Inferior parietal cortex (tissue), 1 donor: ENCODE results near the gene ZNF584.

Experiments
- DNase-seq: peaks from one replicate; pipeline ENCODE4 v3.0.0-alpha.2; 2016; ENCODE audit errors: extremely low spot score

ZNF584 gene

GRCh38 chr19:58385891-58386575 is 22.4 kb upstream of the ZNF584 start:
- DNase-seq: no peak

- peak; percentile 100 for DNase-seq
Measured at GRCh38 chr19:58386576-58387337, 21.7 kb upstream of the ZNF584 start, which contains the start of gene RPS5. Gene RPS5 (plus strand): TSS chr19:58387269. CDS start chr19:58388138, 869 bp downstream.

- DNase-seq: no peak
Measured at GRCh38 chr19:58387338-58388174, 20.9 kb upstream of the ZNF584 start.

- DNase-seq: no peak
Measured at GRCh38 chr19:58388175-58388526, 20.3 kb upstream of the ZNF584 start.

DNA sequence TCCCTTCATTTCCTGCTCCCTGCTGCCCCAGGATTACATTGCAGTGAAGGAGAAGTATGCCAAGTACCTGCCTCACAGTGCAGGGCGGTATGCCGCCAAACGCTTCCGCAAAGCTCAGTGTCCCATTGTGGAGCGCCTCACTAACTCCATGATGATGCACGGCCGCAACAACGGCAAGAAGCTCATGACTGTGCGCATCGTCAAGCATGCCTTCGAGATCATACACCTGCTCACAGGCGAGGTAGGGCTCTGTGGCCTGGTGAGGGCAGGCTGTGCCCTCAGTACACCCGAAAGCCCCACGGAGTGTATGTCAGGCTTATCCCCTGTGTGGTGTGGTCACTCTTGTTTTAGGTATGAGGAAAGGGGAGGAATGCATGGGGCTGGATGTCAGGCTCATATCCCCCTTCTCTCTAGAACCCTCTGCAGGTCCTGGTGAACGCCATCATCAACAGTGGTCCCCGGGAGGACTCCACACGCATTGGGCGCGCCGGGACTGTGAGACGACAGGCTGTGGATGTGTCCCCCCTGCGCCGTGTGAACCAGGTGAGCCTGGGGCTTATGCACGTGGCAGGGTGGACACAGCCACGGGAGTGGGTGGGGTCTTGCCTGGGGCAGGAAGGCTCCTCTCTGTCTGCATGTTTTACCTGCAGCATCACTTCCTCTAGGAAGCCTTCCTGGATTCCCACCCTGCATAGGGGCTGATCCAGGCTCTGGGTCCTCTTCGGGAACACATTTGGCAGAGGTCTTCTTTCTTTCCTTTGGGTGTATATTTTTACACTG is 15.3 kb upstream of the ZNF584 start:
- no peak for DNase-seq

DNA sequence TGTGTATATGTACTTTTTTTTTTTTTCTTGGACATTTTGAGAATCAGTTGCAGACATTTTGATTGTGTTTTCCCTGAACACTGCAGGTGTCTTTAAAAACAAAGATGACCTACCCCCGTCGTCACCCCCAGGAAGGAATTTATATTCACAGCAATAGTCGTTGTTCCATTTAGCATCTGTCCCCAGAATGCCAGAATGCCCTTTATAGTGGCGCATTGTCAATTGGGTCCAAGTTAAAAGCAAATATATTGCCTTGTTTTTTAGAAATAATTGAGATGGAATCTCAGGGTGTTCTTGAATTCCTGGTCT is 14.8 kb upstream of the ZNF584 start:
- no peak for DNase-seq

DNA sequence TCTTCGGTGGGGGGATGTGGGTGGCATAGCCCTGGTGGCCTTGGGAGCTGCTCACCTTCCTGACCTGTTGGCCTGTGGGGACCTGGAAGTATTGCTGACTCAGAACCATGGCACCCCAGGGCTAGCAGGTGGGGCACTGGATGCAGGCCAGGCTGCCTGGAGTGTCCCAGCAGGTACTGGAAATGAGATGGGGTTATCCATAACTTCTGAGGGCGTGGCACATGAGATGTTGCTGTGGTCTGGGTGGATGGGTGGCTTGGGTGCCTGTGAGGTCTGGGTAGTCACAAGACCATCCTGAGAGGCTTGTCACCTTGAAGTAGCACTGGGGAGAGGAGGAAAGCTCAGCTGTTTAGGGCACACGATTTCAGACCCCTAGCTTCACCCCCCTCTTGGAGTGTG is 13.6 kb upstream of the ZNF584 start:
- DNase-seq: no peak

- DNase-seq: no peak
Measured at GRCh38 chr19:58395220-58395978, 13.1 kb upstream of the ZNF584 start, which contains the start of gene RNF225. Gene RNF225 (plus strand): TSS chr19:58395656. CDS start chr19:58396090, 434 bp downstream.

DNA sequence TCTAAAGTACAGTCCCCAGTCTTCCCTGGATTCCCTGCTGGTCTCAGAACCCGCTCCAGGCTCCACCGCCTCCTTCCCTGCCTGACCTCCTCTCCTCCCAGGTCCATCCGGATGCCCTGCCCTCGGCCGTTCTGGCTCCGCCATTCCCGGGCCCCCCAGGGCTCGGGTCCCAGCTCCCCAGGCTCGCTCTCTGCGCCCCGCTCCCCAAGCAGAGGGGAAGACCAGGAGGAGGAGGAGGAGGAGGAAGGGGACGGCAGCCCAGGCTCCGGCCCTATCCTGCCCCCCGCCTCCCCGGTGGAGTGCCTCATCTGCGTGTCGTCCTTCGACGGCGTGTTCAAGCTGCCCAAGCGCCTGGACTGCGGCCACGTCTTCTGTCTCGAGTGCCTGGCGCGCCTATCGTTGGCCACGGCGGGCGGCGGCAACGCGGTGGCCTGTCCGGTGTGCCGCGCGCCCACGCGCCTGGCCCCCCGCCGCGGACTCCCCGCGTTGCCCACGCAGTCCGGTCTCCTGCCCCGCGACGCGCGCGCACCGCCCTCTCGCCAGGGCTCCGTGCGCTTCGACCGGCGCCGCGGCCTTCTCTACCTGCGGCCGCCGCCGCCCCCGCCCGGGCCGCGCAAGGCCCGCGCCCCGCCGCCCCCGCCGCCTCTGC is 12.3 kb upstream of the ZNF584 start:
- no peak for DNase-seq

- DNase-seq: no peak
Measured at GRCh38 chr19:58396691-58397532, 11.5 kb upstream of the ZNF584 start.

- DNase-seq: no peak
Measured at GRCh38 chr19:58397533-58398037, 10.9 kb upstream of the ZNF584 start.

GRCh38 chr19:58398087-58398486 is 10.4 kb upstream of the ZNF584 start:
- no peak for DNase-seq

DNA sequence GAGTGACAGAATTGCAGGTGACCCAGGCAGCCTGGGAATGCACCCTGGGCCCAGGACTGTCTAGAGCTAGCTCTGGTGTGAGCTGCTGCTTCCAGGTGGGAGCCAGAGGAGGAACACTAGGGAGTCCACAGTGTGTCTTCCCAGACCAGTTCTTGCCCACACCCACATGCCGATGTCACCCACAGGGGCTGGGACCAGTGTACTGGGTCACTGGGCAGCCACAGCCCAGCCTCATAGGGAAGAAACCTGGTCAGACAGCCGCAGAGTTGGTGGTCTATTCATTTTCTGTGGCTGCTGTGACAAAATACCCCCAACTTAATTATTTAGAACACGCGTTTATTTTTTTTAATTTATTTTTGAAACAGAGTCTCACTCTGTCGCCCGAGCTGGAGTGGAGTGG is 9.9 kb upstream of the ZNF584 start:
- DNase-seq: no peak

DNA sequence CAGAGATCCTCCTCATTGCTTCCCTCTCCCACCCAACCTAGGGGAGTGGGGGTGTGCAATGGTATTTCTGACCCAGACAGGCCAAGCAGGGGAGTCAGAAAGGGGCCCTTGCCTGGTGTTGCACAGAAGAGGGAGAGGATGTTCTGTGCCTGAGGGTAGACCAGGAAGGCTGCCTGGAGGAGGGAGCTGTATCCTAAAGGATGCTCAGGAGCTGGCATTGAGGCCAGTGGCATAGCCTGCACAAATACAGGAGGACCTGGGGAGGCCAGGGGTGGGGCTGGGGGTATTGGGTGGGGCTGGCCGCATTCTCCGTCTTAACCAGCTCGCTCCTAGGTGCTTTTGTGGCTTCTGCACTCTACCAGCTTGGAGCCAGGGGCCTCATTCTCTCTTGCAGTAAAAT is 8.5 kb upstream of the ZNF584 start:
- DNase-seq: no peak

GRCh38 chr19:58400316-58400915 is 8.0 kb upstream of the ZNF584 start:
- no peak for DNase-seq

GRCh38 chr19:58400916-58401839 is 7.3 kb upstream of the ZNF584 start:
- peak; percentile 99 for DNase-seq

DNA sequence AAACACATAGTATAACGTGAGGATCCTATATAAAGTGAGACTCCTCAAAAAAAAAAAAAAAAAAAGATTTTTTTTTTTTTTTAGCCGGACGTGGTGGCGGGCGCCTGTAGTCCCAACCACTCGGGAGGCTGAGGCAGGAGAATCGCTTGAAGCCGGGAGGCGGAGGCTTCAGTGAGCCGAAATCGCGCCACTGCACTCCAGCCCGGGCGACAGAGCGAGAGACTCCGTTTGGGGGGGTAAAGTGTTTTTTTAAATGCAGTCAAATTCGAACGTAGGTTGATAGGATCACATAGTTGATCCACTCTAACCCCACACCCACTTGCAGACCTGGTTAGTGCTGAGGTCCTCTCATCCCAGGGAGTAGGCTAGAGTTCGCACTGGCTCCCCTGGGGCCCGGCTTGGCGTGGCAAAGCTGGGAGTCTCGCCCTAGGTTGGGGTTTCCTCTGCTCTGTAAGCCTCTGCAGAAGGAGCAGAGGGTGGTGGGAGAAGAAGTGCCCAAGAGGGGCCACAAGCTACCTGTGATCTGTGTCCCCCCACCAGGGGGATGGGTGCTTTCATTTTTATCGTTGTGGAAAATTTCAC is 6.5 kb upstream of the ZNF584 start:
- DNase-seq: no peak
